NCI-H187 (cell line): ENCODE results near the gene RALGPS1.
"Not testable (repeated sequence)": the region's sequence is repeated elsewhere in the genome, so short reads cannot be mapped to it uniquely, and the experiment has no call there.

Source experiments
- DNase-seq, 2 experiments: peaks; one replicate each; lab custom pipeline; 2025; lab: John Stamatoyannopoulos, UW

RALGPS1 gene

GRCh38 chr9:126989847-126990842, 75.6 kb downstream of the RALGPS1 start:
- DNase-seq: no peak

DNA sequence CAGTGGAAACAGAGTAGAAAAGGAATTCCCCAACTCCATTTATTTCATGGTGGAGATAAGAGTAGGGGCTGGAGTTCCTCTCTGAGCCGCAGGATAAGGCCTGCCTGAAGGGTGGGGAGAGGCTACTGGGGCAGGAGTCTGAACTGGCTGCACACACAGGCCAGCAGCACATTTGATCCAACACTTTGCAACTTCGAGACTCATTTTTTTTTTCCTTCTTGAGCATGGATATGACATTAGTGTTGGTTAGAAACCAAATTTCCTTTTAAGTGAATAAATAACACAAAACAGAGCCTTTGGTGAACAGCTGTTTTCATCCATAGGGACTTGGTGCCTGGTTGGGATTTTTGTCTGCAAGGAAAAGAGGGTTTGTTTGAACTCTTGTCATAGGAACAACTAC, 76.6 kb downstream of the RALGPS1 start:
- DNase-seq: no peak

GRCh38 chr9:126992427-126992826, 77.8 kb downstream of the RALGPS1 start:
- DNase-seq: no peak

DNA sequence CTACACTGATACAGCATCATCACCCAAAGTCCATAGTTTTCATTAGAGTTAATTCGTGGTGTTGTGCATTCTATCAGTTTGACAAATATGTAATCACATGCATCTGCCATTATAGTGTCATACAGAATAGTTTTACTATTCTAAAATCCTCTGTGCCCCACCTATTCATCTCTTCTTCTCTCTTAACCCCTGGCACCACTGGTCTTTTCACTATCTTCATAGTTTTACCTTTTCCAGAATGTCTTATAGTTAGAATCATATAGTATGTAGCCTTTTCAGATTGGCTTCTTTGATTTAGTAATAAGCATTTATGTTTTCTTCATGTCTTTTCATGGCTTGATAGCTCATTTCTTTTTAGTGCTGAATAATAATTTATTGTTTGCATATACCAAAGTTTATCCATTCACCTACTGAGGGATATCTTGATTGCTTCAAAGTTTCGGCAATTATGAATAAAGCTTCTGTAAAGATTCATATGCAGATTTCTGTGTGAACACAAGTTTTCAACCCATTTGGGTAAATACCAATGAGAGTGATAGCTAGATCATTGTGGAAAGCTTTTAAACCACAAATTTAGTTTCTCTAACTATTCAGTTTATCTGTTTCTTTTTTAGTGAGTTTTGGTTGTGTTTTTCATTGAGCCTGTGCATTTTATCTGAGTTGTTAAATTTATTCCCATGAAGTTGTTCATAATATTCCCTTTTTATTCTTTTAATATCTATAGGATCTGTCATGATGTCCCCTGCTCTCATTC, 84.9 kb downstream of the RALGPS1 start:
- DNase-seq: no peak

DNA sequence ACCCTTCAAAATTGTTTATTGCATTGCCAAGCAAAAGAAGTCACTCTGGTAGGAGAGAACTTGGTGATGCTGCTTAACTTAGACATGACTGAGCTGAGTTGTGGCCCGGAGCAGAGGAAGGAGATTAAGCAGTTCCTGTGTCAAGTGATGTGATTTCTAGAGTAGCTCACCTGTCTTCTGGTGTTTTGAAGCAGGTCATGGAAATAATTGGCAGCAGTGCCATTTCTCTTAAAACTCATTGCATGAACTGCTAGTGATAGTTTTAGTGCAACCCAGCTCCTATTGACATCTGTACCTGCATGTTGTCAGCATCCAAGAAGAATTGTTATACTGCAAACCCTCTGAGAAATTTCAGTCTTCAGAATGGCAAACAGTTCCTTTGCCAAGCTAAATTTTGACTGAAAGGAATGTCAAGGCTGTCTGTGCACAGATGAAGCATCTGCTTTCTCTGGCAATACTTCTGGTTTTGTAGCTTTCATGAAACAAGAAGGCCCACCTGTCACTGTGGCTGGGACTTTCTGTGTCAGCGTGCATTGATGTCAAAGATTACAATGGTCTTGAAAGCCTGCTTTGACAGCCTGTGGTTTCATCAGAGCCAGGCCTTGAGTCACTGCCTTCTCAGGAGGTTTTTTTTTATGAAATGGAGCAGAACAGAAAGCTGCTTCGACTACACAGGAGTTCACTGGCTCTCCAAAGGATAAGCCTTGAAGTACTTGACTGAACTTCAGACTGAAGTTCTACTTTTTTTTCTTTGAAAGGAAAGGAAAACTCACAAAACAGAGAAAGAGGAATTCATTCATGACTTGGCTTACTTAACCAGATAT, 90.6 kb downstream of the RALGPS1 start:
- no peak for DNase-seq

DNA sequence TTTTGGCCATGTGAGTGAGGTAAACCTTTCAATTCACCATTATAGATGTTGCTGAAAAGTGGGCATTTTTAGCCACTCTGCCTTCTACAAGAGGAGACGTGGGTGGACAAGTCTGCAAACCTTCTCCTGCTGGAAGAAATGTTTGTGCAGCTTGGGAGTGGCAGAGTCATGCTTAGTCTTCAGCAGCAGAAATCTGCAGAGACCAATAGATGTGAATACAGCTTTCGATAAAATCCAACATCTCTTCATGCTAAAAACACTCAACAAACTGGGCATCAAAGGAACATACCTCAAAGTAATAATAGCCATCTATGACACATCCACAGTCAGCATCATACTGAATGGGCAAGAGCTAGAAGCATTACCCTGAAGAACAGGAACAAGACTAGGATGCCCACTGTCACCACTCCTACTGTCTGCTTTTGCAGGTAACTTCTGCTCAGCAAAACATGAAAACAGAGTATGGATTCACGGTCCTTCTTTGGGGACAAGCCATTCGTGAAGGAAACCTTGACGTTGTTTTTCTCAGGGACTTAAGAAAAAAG, 91.3 kb downstream of the RALGPS1 start:
- DNase-seq: no peak

- no peak for DNase-seq
Observed at GRCh38 chr9:127007638-127008037, 93.1 kb downstream of the RALGPS1 start.

DNA sequence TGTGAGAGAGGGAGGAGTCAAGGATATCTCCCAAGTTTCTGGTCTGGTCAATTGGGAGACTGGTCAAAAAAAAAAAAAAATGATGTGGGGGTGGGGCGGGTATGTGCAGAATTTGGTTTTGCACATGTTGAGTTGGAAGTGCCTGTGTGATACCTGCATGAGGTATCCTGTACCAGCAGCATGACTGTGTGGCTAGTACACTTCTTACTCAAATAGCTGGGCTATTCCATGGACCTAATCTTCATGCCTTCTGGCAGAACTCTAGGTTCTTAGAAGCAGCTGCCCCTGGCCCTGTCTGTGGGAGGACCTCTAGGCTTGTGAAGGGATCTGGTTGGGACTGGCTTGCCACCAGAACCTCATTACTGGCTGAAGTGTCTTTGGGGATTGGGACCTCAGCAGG, 93.5 kb downstream of the RALGPS1 start:
- no peak for DNase-seq

GRCh38 chr9:127011772-127012171, 97.2 kb downstream of the RALGPS1 start:
- DNase-seq: no peak

GRCh38 chr9:127012250-127012649, 97.7 kb downstream of the RALGPS1 start:
- DNase-seq: no peak

DNA sequence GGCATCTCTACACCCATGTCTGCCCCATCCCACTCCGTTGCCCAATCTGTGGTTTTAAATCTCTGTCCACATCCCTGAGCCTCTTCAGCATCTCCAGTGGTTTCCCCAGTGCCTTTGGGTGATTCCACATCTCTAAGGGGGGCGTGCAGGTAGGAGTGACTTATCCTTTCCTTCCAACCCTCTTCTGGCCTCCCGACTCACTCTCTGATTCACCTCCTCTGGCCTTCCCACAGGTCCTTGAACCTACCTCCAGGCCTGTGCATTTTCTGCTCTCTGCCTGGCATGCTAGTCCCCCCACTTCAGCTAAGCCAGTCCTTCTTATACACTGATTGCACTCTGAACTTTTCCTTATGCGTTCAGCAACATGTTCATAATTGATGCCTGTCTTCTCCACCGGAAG, 99.0 kb downstream of the RALGPS1 start:
- DNase-seq: no peak

- DNase-seq: no peak
Observed at GRCh38 chr9:127014216-127014909, 99.8 kb downstream of the RALGPS1 start.

DNA sequence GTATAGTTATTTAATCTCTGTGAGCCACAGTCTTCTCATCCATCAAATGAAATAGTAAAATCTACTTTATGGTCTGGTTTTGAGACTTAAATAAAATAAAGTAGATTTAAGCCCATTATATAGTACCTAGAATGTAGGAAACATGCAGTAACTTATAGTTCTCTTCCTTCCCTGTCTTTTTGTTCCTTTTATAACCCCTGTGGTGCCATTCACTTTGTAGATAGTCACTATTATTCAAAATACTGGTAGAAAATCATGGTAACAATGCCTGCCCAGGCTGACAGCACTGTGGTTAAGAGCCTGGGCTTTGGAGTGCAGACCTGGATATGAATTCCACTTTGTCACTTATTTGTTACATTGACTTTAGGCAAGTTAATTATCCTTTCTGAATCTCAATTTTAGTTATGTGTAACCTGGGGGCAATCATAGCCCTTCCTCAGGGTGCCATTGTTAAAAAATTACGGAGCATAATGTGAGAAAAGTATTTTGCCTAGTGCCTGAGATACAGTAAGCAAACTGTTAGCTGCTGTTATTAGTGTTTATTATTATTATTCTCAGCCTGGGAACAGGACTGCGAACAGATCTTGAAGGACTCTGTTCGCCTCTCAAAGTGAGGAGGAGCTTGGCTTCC, 100.4 kb downstream of the RALGPS1 start:
- no peak for DNase-seq

GRCh38 chr9:127015921-127016512, 101.4 kb downstream of the RALGPS1 start:
- DNase-seq: no peak

- DNase-seq: not testable (repeated sequence)
Observed at GRCh38 chr9:127017979-127018378, 103.4 kb downstream of the RALGPS1 start.

DNA sequence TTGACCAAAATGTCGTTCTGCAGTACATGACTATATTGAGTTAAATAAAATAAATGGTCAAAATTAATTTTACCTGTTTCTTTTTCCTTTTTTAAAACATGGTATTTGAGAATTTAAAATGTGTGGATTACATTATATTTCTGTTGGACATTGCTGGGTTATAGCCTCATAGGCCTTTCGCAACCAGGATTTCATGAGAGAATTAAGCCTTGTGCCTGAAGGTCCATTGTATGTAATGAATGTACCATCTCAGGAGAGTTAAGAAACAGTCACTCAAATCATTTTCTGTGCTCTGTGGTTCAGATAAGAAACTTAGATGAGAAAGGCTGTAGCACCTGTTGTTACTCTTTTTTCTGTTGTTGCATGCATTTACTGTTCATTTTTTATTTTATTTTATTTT, 104.4 kb downstream of the RALGPS1 start:
- no peak for DNase-seq

DNA sequence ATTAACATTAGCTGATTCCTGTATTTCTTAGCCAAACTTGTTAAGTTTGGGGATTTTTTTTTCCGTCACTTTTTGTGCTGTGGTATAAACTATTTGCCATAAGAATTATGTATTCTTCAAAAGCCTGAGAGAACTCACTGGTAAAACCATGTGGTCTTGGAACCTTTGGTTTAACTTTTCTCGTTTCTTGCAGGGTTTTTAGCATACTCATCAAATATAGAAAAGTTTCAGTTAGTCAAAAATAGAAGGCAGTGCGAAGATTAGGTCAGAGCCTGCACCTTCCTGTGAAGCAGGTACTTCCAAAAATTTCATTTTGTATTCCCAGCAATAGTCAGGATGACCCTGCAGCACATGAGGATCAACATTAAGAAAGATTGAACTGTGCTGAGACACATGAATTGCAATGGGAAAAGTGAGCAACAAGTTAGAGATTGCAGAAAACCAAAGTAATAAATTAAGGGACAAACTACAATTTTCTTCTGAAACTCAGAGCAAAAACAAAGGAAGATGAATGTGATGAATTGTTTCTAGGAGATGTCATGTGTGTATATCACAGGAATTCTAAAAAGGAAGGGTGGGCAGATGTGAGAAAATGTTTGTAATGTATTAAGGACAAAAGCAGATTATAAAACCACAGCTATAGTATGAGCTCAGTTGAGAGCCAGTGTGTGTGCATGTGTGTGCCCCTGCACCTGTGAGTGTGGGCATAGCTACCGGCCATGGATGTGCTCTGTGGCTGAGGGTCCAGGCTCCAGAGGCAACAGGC, 105.6 kb downstream of the RALGPS1 start:
- no peak for DNase-seq

DNA sequence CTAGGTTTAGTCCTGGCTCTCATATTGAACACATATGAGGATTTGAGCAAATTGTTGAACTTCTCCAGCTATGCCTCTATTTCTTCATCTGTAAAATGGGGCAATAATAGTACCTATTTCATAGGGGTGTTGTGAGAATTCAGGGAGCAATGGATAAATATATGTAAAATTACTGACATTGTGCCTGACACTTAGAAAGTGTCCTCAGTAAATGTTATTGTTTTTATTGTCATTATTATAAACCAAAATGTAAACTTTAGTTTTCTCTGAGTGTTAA, 106.2 kb downstream of the RALGPS1 start:
- DNase-seq: no peak

DNA sequence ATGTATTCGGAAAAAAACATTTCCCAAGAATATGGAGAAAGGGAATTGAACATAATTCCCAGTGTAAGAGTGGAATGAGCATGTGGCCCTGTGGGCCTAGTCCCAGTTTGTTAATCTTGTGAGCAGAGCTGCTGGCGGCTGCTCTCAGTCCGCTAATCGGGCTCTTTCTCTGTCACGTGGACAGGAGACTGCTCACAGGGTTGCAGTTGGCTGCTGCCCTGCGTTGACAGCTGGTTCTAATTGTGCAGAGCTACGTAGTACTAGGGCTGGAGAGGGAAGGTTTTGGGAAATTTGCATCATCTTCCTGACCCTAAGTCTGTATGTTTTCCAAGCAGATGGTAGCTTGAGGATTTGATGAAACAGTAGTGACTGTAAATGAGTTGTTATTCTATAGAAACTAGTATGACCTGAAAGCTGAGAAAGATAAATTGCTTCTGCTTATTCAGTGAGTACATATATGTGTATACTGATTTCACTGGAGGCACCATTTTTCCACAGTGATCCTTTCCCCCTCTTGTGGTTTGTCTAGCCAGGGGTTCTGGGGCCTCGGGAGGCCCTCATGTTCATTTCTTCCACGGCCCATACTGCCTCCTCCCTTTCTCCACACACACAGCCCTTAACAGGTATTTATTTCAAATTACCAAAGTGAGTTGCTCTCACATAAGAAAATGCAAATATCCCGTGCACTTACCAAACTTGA, 107.2 kb downstream of the RALGPS1 start:
- DNase-seq: no peak
